Small intestine (tissue), 7 donors: ENCODE results near the gene SCNN1A. TPM values are rescaled to one million over a fixed set of nuclear protein-coding genes. Genes with fewer than 3 reads are reported as not detected.

ENCODE experiments used
- DNase-seq, 2 donors: peaks; one replicate each; pipeline versions ENCODE4 v3.0.0 to v3.0.0-alpha.2; 2013
- FAIRE-seq: peaks from 2 replicates; lab custom pipeline; 2012; peaks lifted over from hg19 to GRCh38; lab: Jason Lieb, UNC
- H3K27ac ChIP-seq, 3 donors: one replicate each; pipeline ENCODE4 v1.5.1; 2013; ENCODE audit warnings: low read length in 2 of 3, mild to moderate bottlenecking in 2 of 3, control low read depth in 1 of 3, inconsistent platforms in 1 of 3, low read depth in 1 of 3, moderate library complexity in 1 of 3
- H3K27me3 ChIP-seq, 3 donors: one replicate each; pipeline ENCODE4 v1.6.1; 2013; ENCODE audit warnings: low read length in 3 of 3, inconsistent platforms in 1 of 3; ENCODE audit not compliant: control insufficient read depth in 3 of 3, insufficient read depth in 3 of 3
- H3K36me3 ChIP-seq, 3 donors: one replicate each; pipeline ENCODE4 v1.6.1; 2013; ENCODE audit warnings: low read length in 3 of 3, inconsistent platforms in 1 of 3, low read depth in 1 of 3, mild to moderate bottlenecking in 1 of 3, moderate library complexity in 1 of 3; ENCODE audit not compliant: control insufficient read depth in 3 of 3, insufficient read depth in 2 of 3
- H3K4me1 ChIP-seq, 3 donors: one replicate each; pipeline ENCODE4 v1.6.1; 2013; ENCODE audit warnings: low read length in 2 of 3, inconsistent platforms in 1 of 3, low read depth in 1 of 3, mild to moderate bottlenecking in 1 of 3, moderate library complexity in 1 of 3; ENCODE audit not compliant: control insufficient read depth in 3 of 3, insufficient read depth in 2 of 3
- H3K4me3 ChIP-seq, 3 donors: one replicate each; pipeline ENCODE4 v1.5.1; 2013; ENCODE audit warnings: low read length in 3 of 3, control low read depth in 1 of 3, inconsistent platforms in 1 of 3, low read depth in 1 of 3, mild to moderate bottlenecking in 1 of 3, moderate library complexity in 1 of 3
- H3K9me3 ChIP-seq, 2 donors: one replicate each; pipeline ENCODE4 v1.6.1; 2013; ENCODE audit warnings: low read depth in 1 of 2, low read length in 1 of 2; ENCODE audit not compliant: control insufficient read depth in 2 of 2, insufficient read depth in 1 of 2
- WGBS, 3 donors: extraction: QIAGEN DNeasy Blood & Tissue Kit; methylation state at CpG; one replicate each; pipeline ENCODE4 v1.1.7; 2013; 5-methylcytosine and 5-hydroxymethylcytosine counted together
- polyA plus RNA-seq, 4 donors: library from polyadenylated mRNA; stranded (reverse) in 3 of 4; unstranded in 1 of 4; fragments of 200-250 nt in 3 of 4; fragments of 120-200 nt in 1 of 4; gene quantifications; one replicate each; pipeline versions ENCODE4 v1.2.1 to v1.2.3, GENCODE V29; 2013
- donor health status: healthy with polysubstance abuse.
- donor health status: control.
- donor health status: control.
- donor health status: Bipolar disorder and iron deficiency.
- donor health status: healthy.

The SCNN1A gene
- polyA plus RNA-seq, 4 donors: 12.3 to 47.1 (median 16.6) TPM

DNA sequence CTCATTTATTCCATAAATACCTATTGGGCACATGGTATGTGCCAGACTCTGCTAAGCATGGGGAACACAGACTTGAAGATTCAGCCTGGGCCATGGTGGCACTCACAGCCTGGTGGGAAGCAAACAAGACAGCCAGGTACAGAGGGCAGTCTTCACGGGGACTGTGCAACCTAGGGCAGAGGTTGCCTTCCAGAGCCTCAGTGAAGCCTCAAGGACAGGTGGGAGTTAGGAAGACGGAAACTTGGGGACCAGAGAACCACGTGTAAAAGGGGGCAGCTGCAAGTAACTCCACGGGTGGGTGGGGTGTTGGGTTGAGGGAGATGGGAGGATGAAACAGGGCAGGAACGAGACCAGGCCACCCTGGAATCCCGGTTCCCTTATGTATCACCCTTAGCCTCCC lies 7.6 kb upstream of the SCNN1A start:
- 54 to 71% (median 62%) methylated on average over 6 of the region's 6 CpGs for WGBS, 3 donors
- peaks cover 3 to 26% (median 6%) of the 10 kb centered on the region in 3 donors for H3K36me3 ChIP-seq
- peak overlapping the region; percentile 82 to 94 (median 88) for H3K27ac ChIP-seq
- peaks cover 4 to 32% (median 9%) of the 10 kb centered on the region in 3 donors for H3K4me1 ChIP-seq
- FAIRE-seq (no peak), DNase-seq (peak in 1 of 2 donors; percentile 59)
- no peaks in the 10 kb centered on the region for H3K27me3 ChIP-seq
- H3K9me3 ChIP-seq: no peaks in the 10 kb centered on the region
- no peak overlapping the region for H3K4me3 ChIP-seq

DNA sequence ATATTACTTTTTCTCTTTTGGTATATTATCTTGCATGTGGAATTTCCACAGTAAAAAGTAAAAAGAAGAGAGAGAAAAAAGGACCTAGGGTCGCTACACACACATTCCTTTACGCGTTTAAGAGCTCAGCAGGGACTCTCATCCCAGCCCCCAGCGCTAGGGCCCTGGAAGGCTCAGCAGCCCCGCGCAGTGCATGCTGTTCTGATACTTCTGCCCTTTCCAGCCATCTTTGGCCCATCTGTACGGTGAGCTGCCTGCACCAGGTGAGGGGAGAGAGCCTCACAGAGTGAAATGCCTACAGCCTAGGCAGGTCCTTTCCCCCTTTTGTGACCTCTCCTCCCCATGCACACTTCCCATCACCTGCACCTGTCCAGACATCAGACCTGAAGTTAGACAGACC lies 7.0 kb upstream of the SCNN1A start:
- Histone ChIP-seq H3K4me3 (no peak overlapping the region), H3K4me1 (peaks cover 4 to 37% (median 9%) of the 10 kb centered on the region in 3 donors), H3K27ac (no peak overlapping the region), H3K9me3 (no peaks in the 10 kb centered on the region), H3K27me3 (no peaks in the 10 kb centered on the region), H3K36me3 (peaks cover 0 to 20% (median 6%) of the 10 kb centered on the region in 3 donors)
- DNase-seq: no peak
- no peak for FAIRE-seq
- WGBS, 3 donors: 94 to 95% (median 95%) methylated on average over 7 of the region's 7 CpGs

DNA sequence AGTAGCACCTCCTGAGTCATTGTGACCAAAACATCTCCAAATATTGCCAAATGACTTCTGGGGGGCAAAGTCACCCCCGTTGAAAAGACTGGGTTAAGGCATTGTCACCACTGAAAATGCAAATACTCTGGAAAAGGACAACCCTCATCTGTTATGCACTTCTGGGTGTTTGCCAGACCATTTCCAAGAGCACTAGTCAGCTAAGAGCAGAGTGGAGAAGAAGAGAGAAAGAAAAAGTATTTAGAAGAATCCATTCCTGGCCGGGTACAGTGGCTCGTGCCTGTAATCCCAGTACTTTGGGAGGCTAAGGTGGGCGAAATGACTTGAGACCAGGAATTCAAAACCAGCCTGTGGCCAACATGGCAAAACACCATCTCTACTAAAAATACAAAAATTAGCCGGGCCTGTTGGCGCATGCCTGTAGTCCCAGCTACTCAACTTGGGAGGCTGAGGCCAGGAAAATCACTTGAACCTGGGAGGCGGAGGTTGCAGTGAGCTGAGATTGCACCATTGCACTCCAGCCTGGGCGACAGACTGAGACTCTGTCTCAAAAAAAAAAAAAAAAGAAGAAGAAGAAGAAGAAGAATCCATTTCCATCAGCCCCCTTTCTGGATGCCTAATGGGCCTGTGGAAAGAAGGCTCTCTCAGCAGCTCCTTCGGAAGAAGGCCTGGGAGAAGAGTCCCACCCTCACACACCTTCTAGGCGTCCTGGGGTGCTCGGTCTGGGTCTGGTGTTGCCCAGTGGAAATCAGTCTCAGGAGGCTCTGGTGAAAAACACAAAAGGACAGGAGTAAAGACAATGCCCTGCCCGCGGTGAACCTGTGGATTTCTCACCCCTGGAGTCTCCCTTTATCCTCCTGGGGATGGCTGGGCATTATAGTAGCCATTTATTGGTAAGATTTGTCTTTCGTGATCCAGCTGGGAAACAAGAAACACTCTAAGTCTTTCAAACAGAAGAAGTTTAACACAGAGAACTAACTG lies 5.1 kb upstream of the SCNN1A start:
- DNase-seq (no peak), FAIRE-seq (no peak)
- H3K36me3 ChIP-seq: peaks cover 0 to 11% (median 0%) of the 10 kb centered on the region in 3 donors
- no peak overlapping the region for H3K4me3 ChIP-seq
- no peak overlapping the region for H3K27ac ChIP-seq
- WGBS, 3 donors: 82 to 90% (median 86%) methylated on average over 14 of the region's 14 CpGs
- no peaks in the 10 kb centered on the region for H3K9me3 ChIP-seq
- H3K27me3 ChIP-seq: no peaks in the 10 kb centered on the region
- H3K4me1 ChIP-seq: peaks cover 11 to 56% (median 13%) of the 10 kb centered on the region in 3 donors

GRCh38 chr12:6378709-6379472 lies 3.5 kb upstream of the SCNN1A start:
- Histone ChIP-seq H3K36me3 (peaks cover 0 to 2% (median 0%) of the 10 kb centered on the region in 3 donors), H3K4me3 (no peak overlapping the region), H3K27me3 (no peaks in the 10 kb centered on the region), H3K9me3 (no peaks in the 10 kb centered on the region), H3K27ac (peak overlapping the region in 1 of 3 donors; percentile 28), H3K4me1 (peaks cover 11 to 53% (median 13%) of the 10 kb centered on the region in 3 donors)
- FAIRE-seq (no peak), DNase-seq (no peak)
- WGBS, 3 donors: 66 to 83% (median 78%) methylated on average over 13 of the region's 13 CpGs

DNA sequence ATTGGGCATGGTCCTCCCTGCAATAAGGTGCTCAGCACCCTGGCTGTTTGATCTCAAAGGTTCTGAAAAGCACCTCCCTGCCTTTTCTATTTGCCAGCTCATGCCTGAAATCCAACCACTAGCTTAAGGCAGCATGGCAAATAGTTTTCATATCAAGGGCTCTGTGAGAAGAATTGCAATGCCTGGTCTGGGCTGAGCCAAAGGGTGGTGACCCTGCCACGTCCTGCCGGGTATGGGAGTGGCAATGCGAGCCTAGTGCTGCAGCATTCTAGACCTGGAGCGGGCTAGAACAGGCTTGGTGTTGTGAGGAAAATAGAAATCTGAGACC lies 2.3 kb upstream of the SCNN1A start:
- Histone ChIP-seq H3K27ac (peak overlapping the region; percentile 28 to 87 (median 81)), H3K4me3 (no peak overlapping the region), H3K27me3 (no peaks in the 10 kb centered on the region), H3K4me1 (peaks cover 4 to 41% (median 7%) of the 10 kb centered on the region in 3 donors), H3K36me3 (peaks cover 0 to 2% (median 0%) of the 10 kb centered on the region in 3 donors), H3K9me3 (no peaks in the 10 kb centered on the region)
- DNase-seq (peak in 1 of 2 donors; percentile 76), FAIRE-seq (no peak)
- WGBS, 3 donors: 30 to 57% (median 45%) methylated on average over 4 of the region's 4 CpGs

DNA sequence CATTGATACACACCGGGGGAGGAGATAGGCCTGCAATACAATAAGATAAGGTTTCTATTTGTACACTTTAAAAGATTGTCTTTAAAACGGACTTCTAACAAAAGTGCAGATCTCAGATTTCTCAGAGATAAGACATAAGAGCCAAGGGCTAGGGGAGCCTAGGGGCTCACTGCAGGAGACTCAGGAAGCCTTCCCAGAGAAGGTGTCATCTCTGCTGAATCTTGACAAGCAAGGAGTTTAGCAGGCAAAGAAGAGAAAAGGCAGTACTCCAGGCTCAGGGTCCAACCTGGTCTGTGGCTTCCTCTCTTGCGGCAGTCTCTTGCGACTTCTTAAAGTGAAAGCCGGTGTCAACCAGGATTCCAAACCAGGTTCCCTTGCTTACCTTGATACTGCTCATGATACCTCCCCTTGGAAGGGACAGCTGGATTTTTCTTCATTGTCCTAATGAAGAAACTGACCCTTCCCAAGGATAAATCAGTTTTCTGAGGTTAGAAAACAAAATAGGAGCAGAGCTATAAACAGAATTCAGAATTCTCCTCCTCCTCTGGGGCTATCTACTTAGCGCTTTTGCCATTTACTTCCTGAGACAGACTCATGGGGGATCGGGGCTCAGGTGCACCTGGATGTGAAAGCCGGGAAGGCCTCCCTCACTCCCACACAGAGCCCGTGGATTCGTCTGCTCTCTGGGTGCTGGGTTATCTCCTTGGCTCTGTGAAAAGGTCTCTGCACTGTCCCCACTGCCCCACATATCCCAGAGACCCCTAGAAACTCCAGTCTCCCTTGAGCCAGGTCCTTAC lies 1.7 kb upstream of the SCNN1A start:
- peak in 1 of 2 donors; percentile 64 for DNase-seq
- Histone ChIP-seq H3K36me3 (peaks cover 0 to 2% (median 0%) of the 10 kb centered on the region in 3 donors), H3K4me1 (peaks cover 7 to 43% (median 8%) of the 10 kb centered on the region in 3 donors), H3K27ac (peak overlapping the region; percentile 28 to 87 (median 81)), H3K9me3 (no peaks in the 10 kb centered on the region), H3K27me3 (no peaks in the 10 kb centered on the region), H3K4me3 (no peak overlapping the region)
- no peak for FAIRE-seq
- WGBS, 3 donors: 29 to 49% (median 30%) methylated on average over 10 of the region's 10 CpGs

DNA sequence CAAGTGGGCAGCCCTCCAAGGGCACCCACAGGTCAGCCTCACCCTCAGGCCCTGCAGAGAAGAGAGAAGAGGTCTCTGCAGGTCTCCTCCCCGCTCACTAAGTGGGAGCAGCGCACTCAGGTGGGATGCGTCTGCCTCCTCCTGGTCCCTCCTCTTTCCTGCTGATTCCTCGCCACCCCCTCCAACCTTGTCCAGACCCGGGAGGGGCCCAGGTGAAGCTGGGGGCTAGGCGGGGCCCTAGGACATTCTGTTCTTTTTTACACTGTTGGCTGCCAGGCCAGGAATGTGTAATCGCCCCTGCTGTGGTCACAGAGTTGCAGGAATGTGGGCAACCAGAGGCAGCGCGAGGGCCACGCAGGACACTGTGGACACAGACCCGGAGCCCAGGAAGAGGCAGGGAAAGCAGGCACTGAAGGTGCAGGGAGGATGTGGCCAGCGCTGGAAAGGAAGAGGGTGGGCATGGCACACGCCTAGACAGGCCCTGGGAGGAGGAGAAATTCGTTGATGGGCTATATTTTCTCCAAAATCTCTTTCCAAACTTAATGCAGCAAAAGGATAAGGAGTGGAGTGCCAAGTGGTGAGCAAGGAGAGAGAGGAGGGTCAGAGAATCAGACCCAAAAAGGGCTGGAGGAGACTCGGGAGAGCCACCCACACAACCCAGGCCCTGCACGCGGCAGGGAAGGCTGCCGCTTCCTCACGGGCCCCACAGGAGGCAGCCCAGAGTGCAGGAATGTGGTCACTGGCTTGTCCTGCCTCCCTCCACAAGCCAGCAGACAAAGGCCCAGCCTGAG lies 911 bp upstream of the SCNN1A start:
- DNase-seq (peak; percentile 59 to 66), FAIRE-seq (no peak)
- H3K4me3 ChIP-seq: no peak overlapping the region
- no peaks in the 10 kb centered on the region for H3K9me3 ChIP-seq
- H3K4me1 ChIP-seq: peaks cover 7 to 43% (median 9%) of the 10 kb centered on the region in 3 donors
- peak overlapping the region; percentile 28 to 87 (median 81) for H3K27ac ChIP-seq
- H3K27me3 ChIP-seq: no peaks in the 10 kb centered on the region
- H3K36me3 ChIP-seq: peaks cover 0 to 2% (median 0%) of the 10 kb centered on the region in 3 donors
- WGBS, 3 donors: 38 to 51% (median 45%) methylated on average over 16 to 19 of the region's 19 CpGs
